Measurements from ENCODE around the gene ECT2L.

Gene ECT2L

DNA sequence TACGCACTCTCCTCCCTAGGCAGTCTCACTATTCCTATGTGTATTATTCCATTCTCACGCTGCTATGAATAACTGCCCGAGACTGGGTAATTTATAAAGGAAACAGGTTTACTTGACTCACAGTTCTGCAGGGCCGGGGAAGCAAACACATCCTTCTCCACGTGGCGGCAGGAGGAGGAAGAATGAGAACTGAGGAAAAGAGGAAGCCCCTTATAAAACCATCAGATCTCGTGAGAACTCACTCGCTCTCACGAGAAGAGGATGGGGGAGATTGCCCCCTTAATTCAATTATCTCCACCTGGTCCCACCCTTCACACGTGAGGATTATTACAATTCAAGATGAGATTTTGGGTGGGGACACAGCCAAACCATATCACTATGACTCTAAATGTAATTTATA is 61.9 kb downstream of the ECT2L start:
- DNase-seq (ENCODE audit: low read depth): no peak

- no peak for DNase-seq (ENCODE audit: low read depth)
Observed at GRCh38 chr6:138862456-138862855, 66.6 kb downstream of the ECT2L start.

DNA sequence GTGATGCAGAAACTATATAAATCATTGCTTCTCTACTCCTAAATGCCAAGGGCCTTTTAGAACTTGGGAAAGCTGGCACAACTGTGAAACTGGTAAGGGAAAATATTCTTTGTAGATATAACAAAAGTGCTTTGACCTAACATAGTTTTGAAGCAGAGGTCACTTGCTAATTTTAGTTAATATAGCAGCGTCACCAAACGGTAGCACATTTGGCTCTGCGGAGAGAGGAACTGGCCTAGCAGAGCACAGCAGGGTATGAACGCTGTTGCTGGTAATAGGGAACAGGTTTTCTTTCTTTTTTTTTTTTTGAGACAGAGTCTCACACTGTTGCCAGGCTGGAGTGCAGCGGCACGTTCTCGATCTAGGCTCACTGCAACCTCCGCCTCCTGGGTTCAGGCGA is 67.4 kb downstream of the ECT2L start:
- no peak for DNase-seq (ENCODE audit: low read depth)

GRCh38 chr6:138864343-138864890 is 68.5 kb downstream of the ECT2L start:
- DNase-seq (ENCODE audit: low read depth): no peak

- DNase-seq (ENCODE audit: low read depth): no peak
Observed at GRCh38 chr6:138865480-138866109, 69.7 kb downstream of the ECT2L start.

DNA sequence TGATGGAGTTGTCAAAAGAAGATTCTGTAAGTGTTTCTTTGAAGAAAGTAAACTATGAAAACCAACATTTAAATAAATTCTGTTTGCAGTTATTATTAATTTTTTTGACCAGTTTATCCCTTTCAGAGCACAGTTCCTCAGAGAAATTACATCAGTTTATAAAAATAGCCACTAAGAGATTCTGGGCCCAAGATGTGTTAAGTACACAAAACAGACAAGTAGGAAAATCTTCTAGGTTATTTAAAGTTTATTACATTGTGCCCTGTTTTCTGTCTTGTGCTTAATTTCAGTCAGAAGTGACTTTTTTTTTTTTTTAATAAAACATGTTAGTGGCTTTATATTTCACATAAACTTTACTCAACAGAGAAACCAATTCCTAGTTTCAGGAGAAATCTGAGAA is 72.3 kb downstream of the ECT2L start:
- DNase-seq (ENCODE audit: low read depth): no peak

GRCh38 chr6:138869398-138869797 is 73.5 kb downstream of the ECT2L start:
- no peak for DNase-seq (ENCODE audit: low read depth)

DNA sequence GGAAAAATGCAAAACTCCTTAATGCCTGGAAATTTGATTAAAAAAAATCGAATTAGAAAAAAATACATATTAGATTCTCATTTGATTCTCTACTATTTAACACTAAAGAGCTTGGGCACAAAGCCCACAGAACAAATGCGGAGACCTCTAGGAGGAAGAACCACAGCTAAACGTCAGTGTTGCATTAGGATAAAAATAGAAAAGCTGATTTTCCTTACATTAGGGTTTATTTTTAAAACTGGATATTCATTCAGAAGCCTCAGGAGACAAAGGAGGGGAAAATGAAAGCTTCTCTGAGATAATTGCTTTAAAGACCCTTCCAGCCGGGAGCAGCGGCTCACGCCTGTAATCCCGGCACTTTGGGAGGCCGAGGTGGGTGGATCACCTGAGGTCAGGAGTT is 77.3 kb downstream of the ECT2L start:
- no peak for DNase-seq (ENCODE audit: low read depth)

DNA sequence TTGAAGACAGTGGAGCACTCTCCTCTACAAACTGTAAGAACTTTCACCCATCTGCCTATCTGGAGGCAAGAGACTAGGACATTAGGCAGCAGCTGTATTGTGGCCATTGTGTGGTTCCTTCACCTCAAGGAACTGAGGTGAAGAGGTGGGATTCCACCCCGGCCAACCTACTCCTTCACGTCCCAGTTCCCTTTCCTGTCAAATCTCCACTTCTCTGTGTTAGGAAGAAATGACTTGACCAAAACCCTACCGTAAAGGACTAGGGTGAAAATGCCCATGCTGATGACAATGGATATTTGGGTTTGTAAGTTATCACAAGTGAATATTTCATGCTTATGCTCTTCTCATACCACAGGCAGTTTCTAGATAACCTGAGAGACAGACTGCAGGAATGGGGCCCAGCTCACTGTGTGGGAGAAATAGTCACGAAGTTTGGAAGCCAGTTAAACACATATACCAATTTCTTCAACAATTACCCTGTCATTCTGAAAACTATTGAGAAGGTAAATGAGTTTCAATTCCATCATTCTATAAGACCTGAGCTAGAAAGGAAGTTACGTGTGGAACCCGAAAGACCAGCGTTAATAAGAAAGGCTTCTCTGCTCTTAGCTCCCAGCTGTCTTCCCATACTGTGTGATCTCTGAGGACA is 86.6 kb downstream of the ECT2L start:
- no peak for DNase-seq (ENCODE audit: low read depth)

DNA sequence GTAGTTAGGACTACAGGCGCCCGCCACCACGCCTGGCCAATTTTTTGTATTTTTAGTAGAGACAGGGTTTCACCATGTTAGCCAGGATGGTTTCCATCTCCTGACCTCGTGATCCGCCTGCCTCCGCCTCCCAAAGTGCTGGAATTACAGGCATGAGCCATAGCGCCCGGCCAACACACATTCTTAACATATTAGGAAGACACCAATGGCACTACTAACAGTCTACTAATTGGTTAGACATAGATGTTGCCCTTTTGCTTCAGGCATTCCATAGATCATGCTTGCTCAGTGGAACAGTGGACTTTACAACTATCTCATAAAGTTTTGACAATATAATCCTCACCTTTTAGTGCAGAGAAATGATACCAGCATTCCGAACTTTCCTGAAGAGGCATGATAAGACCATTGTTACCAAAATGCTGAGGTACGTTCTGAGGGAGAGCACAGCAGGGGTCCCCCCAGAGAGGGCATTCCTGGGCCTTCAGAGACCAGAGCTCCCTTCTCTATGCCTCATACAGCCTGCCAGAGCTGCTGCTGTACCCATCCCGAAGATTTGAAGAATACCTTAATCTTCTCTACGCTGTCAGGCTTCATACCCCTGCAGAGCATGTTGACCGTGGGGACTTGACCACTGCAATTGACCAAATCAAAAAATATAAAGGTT is 89.4 kb downstream of the ECT2L start:
- no peak for DNase-seq (ENCODE audit: low read depth)

- DNase-seq (ENCODE audit: low read depth): no peak
Observed at GRCh38 chr6:138891255-138891986, 95.5 kb downstream of the ECT2L start.

- no peak for DNase-seq (ENCODE audit: low read depth)
Observed at GRCh38 chr6:138896104-138896756, 100.3 kb downstream of the ECT2L start.

DNA sequence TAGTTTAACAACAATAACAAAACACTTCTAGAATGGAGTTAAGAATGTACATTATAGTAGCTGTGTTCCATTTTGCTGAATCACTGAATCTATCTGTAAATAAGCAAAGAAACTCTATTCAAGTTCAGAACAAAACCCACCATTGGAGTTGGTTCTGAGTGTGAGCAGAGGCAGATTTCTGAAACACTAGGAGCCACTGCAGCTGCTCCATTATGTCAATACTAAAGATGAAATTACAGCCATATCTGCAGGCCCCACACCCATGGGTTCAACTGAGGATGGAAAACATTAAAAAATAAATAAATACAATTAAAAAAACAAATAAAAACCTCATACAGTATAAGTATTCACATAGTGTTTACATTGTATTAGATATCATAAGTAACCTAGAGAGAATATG is 101.1 kb downstream of the ECT2L start:
- DNase-seq (ENCODE audit: low read depth): no peak

- DNase-seq (ENCODE audit: low read depth): no peak
Observed at GRCh38 chr6:138907167-138907566, 111.3 kb downstream of the ECT2L start.

GRCh38 chr6:138909511-138909910 is 113.6 kb downstream of the ECT2L start:
- DNase-seq (ENCODE audit: low read depth): no peak

DNA sequence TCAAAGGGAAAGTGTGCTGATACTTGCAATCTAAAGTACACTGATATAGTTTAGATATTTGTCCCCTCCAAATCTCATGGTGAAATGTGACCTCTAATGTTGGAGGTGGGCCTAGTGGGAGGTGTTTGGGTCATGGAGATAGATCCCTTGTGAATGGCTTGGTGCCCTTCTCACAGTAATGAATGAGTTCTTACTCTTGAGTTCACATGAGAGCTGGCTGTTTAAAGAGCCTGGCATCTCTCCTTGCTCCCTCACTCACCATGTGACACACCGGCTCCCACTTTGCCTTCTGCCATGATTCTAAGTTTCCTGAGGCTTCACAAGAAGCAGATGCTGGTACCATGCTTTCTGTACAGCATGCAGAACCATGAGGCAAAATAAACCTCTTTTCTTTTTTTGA is 114.1 kb downstream of the ECT2L start:
- DNase-seq (ENCODE audit: low read depth): no peak

DNA sequence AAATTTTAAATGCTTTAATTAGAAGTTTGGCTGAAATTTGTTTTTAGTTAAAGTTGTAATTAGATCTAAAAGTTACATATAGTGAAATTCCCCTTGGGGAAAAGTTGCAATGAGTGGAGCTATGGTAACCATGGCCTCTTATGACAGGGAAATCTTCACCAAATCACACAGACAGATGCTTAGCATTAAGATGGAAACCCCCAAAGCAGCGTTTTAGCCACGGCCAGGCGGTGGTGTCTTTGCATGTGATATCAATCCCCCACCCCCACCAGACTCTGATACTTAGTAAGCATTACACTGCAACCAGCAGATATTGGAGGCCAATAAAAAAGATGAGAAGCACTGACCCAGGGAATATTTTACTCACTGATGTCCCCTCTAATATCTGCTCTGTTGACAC is 116.4 kb downstream of the ECT2L start:
- DNase-seq (ENCODE audit: low read depth): no peak

DNA sequence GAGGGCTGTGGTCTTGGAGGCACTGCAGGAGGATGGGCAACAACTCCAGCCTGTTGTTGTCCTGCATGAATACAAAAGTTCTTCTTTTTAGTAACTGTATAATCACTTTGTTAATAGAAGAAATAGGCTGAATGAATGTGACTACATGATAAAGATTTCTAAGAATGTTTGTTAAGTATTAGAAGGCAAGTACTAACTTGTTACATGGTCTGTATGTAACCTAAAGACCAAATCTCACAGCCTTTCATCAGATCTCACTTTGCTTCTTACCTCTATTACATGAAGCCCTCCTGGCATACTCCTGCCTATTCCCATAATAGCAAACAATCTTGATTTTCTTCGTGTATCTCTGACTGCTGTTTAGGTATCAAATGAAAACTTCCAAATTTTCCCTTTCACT is 118.8 kb downstream of the ECT2L start:
- no peak for DNase-seq (ENCODE audit: low read depth)

DNA sequence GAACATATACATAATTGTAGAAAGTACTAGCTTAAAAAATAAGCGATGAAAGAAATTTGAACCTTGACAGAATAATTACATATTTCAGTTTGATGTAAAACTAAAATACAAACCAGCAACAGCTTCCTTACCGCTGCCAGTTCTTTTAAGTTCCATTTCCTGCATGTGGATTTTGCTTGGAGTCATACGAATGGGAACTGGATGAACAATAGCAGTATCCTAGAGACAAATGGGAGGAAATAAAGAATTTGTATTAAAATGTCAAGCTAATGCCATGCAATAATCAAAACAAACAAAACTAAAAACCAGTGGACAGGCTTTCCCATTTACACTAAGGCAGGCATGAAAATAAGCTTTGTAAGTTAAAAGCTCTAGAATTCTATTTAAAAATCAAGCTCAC is 125.0 kb downstream of the ECT2L start:
- no peak for DNase-seq (ENCODE audit: low read depth)

- no peak for DNase-seq (ENCODE audit: low read depth)
Observed at GRCh38 chr6:138923561-138923960, 127.7 kb downstream of the ECT2L start.

GRCh38 chr6:138925806-138926205 is 129.9 kb downstream of the ECT2L start:
- DNase-seq (ENCODE audit: low read depth): no peak

GRCh38 chr6:138926579-138926978 is 130.7 kb downstream of the ECT2L start:
- DNase-seq (ENCODE audit: low read depth): no peak
